Lung (tissue), 12 donors: ENCODE data around the gene BABAM2. TPM values are rescaled to one million over a fixed set of nuclear protein-coding genes. Genes with fewer than 3 reads are reported as not detected.

Source experiments
- ATAC-seq: fragments of 200-7000 bp; cut with Tn5 transposase; one replicate; pipeline ENCODE4 v1.9.1; 2020; ENCODE audit warnings: moderate number of reproducible peaks; ENCODE audit not compliant: insufficient read depth, low FRiP score
- DNase-seq, 3 donors: peaks; one replicate each; pipeline ENCODE4 v3.0.0-alpha.2; 2013 to 2017
- H3K27ac ChIP-seq, 2 donors: one replicate each; pipeline ENCODE4 v1.5.1; 2013; ENCODE audit warnings: mild to moderate bottlenecking in 2 of 2, moderate library complexity in 2 of 2, control low read depth in 1 of 2, inconsistent platforms in 1 of 2, low read depth in 1 of 2, low read length in 1 of 2
- H3K27me3 ChIP-seq, 3 donors: one replicate each; pipeline ENCODE4 v1.5.1; 2013; ENCODE audit warnings: low read length in 2 of 3; ENCODE audit not compliant: control insufficient read depth in 3 of 3, insufficient read depth in 3 of 3
- H3K36me3 ChIP-seq, 4 donors: one replicate each; pipeline ENCODE4 v1.5.1; 2013; ENCODE audit warnings: low read length in 4 of 4, mild to moderate bottlenecking in 1 of 4, moderate library complexity in 1 of 4; ENCODE audit not compliant: control insufficient read depth in 4 of 4, insufficient read depth in 4 of 4
- H3K4me1 ChIP-seq, 5 donors: one replicate each; pipeline ENCODE4 v1.5.1; 2013; ENCODE audit warnings: low read length in 5 of 5, mild to moderate bottlenecking in 2 of 5, moderate library complexity in 1 of 5; ENCODE audit not compliant: control insufficient read depth in 5 of 5, insufficient read depth in 5 of 5
- H3K4me3 ChIP-seq: one replicate; pipeline ENCODE4 v1.5.1; 2013; ENCODE audit warnings: mild to moderate bottlenecking, control low read depth, moderate library complexity
- H3K9ac ChIP-seq, 2 donors: one replicate each; pipeline ENCODE4 v1.5.1; 2013; ENCODE audit warnings: low read length in 2 of 2, control low read depth in 1 of 2; ENCODE audit not compliant: insufficient read depth in 1 of 2
- H3K9me3 ChIP-seq, 4 donors: one replicate each; pipeline ENCODE4 v1.5.1; 2013; ENCODE audit warnings: low read length in 3 of 4, mild to moderate bottlenecking in 1 of 4, moderate library complexity in 1 of 4; ENCODE audit not compliant: control insufficient read depth in 4 of 4, insufficient read depth in 3 of 4
- WGBS, 2 donors: extraction: QIAGEN DNeasy Blood & Tissue Kit; methylation state at CpG; one replicate each; pipeline ENCODE4 v1.1.7; 2013; 5-methylcytosine and 5-hydroxymethylcytosine counted together
- polyA plus RNA-seq, 2 donors: library from polyadenylated mRNA; stranded (reverse); fragments of 200-250 nt; gene quantifications; one replicate each; pipeline ENCODE4 v1.2.1, GENCODE V29; 2013
- total RNA-seq, 2 donors: library from RNA; depleted of rRNA in 1 of 2; stranded (reverse); fragments of >200 nt in 1 of 2; gene quantifications; one replicate each; pipeline ENCODE4 v1.2.1, GENCODE V29; 2014 to 2021
- TF ChIP-seq, protein P1 (sequence below): IDR thresholded peaks from 2 replicates; pipeline ENCODE4 v1.5.1; 2012; ENCODE audit warnings: mild to moderate bottlenecking; ENCODE audit errors: control extremely low read depth, extremely low read depth
- donor health status: control.
- donor health status: control.
- donor health status: Bipolar disorder and iron deficiency.
- donor health status: healthy.
- donor health status: DM: yes; HTN: yes; CAD: no.

The BABAM2 gene
- total and polyA plus RNA-seq, 4 donors, result 19.0 to 43.3 (median 33.7) TPM

DNA sequence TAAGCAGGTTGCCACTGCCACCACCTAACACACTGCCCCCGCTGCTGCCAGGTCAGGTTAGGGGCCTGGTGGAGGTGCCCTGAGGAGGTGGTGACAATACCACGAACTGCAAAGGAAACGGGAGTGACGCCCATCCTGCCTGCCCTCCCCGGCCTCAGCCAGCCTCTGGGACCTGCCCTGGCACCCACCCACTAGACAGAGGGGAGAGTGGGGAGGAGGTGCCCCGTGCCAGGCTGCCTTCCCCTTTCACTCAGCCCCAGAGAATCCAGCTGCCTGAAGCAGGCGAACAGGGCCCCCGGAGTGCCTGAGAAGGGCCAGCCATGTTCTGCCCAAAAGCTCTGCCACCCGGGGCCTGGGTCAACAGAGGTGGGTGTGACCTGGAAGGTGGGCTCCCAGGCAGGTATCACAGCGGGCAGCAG lies 457.6 kb downstream of the BABAM2 start:
- H3K9ac ChIP-seq, result no peak overlapping the region

DNA sequence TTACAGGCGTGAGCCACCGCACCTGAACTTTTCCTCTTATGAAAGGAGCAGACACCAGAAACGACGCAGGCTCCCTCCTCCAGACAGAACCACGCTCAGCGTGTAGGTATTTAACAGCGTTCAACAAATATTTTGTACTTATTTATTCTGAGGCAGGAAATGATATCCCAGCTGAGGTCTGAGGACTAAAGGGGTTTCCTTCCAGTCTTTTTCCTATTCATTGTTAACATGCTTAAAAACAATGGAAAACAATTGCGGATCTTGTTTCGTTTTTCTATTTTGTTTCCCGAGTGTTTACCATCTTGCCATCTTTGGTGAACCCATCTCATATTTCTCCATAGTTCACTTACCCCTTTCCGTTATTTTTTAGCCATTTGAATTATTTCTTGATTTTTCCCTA lies 458.4 kb downstream of the BABAM2 start:
- DNase-seq, result no peak
- peaks cover 0 to 4% (median 0%) of the 10 kb centered on the region in 3 donors for H3K27me3 ChIP-seq
- no peak overlapping the region for H3K27ac ChIP-seq
- H3K4me1 ChIP-seq, result peaks cover 0 to 9% (median 0%) of the 10 kb centered on the region in 5 donors
- ATAC-seq, result no peak
- TF ChIP-seq, protein P1, sequence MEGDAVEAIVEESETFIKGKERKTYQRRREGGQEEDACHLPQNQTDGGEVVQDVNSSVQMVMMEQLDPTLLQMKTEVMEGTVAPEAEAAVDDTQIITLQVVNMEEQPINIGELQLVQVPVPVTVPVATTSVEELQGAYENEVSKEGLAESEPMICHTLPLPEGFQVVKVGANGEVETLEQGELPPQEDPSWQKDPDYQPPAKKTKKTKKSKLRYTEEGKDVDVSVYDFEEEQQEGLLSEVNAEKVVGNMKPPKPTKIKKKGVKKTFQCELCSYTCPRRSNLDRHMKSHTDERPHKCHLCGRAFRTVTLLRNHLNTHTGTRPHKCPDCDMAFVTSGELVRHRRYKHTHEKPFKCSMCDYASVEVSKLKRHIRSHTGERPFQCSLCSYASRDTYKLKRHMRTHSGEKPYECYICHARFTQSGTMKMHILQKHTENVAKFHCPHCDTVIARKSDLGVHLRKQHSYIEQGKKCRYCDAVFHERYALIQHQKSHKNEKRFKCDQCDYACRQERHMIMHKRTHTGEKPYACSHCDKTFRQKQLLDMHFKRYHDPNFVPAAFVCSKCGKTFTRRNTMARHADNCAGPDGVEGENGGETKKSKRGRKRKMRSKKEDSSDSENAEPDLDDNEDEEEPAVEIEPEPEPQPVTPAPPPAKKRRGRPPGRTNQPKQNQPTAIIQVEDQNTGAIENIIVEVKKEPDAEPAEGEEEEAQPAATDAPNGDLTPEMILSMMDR, result no peak
- 83 to 87% methylated on average over 11 of the region's 11 CpGs for WGBS, 2 donors
- H3K9ac ChIP-seq, result no peak overlapping the region
- H3K36me3 ChIP-seq, result no peaks in the 10 kb centered on the region
- peaks cover 0 to 2% (median 0%) of the 10 kb centered on the region in 4 donors for H3K9me3 ChIP-seq
- H3K4me3 ChIP-seq, result no peak overlapping the region

More for the DNA sequence above, 457.6 kb downstream of the BABAM2 start:
- H3K27ac ChIP-seq, result no peak overlapping the region
- no peak overlapping the region for H3K4me3 ChIP-seq
- DNase-seq (no peak), ATAC-seq (no peak)
- H3K27me3 ChIP-seq, result peaks cover 0 to 4% (median 0%) of the 10 kb centered on the region in 3 donors
- H3K9me3 ChIP-seq, result peaks cover 0 to 2% (median 0%) of the 10 kb centered on the region in 4 donors
- H3K4me1 ChIP-seq, result peaks cover 0 to 12% (median 0%) of the 10 kb centered on the region in 5 donors
- WGBS, 2 donors, result 39 to 58% methylated on average over 10 of the region's 10 CpGs
- TF ChIP-seq, protein P1, result no peak
- H3K36me3 ChIP-seq, result no peaks in the 10 kb centered on the region

DNA sequence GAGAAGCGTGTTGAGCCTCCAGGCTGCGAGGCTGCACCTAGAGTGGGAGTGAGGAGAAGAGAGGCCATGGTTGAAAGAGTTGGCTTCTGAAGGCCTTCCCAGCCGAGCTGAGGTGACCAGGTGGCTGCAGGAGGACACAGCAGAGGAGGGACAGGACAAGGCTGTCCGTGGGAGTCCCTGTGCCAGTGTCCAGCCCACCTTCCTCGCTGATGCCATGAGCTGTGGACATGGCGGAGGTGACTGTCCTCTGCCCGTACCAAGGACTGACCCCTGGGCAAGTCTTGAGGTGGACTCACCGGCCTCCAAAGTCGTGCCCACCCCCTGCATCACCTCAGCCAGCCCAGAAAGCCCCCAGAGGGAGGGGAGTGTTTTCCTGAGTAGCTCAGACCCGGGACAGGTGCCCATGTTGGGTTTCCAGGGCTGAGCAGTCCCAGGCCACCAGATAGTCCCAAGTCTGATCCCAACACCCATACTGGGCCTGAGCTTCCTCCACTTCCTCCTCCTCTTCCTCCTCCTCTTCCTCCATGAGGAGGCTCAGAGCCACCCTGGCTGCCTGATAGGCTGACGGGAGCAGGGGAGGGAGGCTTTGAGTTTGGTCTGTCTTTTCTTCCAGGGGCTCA lies 459.1 kb downstream of the BABAM2 start:
- Histone ChIP-seq H3K36me3 (no peaks in the 10 kb centered on the region), H3K27ac (no peak overlapping the region), H3K4me3 (no peak overlapping the region), H3K9me3 (peaks cover 0 to 2% (median 0%) of the 10 kb centered on the region in 4 donors), H3K9ac (no peak overlapping the region), H3K4me1 (peaks cover 0 to 9% (median 0%) of the 10 kb centered on the region in 5 donors), H3K27me3 (peaks cover 0 to 3% (median 0%) of the 10 kb centered on the region in 3 donors)
- TF ChIP-seq, protein P1, result no peak
- 83 to 87% methylated on average over 11 of the region's 11 CpGs for WGBS, 2 donors
- DNase-seq (no peak), ATAC-seq (no peak)
